GM18873 (cell line): ENCODE measurements around the gene YY1.
"Not testable (repeated sequence)": the region's sequence is repeated elsewhere in the genome, so short reads cannot be mapped to it uniquely, and the experiment has no call there.

Experiments
- ATAC-seq: cut with Tn5 transposase; IDR thresholded peaks from one replicate; pipeline ENCODE4 v1.9.1; 2021; ENCODE audit warnings: mild to moderate bottlenecking, moderate library complexity, moderate number of reproducible peaks; ENCODE audit not compliant: unreplicated experiment, low FRiP score

Gene YY1

DNA sequence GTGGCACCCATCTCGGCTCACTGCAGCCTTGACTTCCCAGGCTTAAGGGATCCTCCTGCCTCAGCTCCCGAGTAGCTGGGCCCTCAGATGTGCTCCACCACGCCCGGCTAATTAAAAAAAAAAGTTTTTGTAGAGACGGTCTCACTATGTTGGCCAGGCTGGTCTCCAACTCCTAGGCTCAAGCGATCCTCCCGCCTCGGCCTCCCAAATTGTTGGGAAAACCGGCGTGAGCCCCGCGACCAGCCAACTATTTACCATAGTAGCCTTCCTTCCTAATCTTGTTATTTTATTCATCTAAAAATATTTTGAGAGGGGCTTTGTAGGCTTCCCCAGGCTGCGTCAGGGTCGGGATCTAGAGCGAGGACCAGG is 25.4 kb upstream of the YY1 start:
- no peak for ATAC-seq

DNA sequence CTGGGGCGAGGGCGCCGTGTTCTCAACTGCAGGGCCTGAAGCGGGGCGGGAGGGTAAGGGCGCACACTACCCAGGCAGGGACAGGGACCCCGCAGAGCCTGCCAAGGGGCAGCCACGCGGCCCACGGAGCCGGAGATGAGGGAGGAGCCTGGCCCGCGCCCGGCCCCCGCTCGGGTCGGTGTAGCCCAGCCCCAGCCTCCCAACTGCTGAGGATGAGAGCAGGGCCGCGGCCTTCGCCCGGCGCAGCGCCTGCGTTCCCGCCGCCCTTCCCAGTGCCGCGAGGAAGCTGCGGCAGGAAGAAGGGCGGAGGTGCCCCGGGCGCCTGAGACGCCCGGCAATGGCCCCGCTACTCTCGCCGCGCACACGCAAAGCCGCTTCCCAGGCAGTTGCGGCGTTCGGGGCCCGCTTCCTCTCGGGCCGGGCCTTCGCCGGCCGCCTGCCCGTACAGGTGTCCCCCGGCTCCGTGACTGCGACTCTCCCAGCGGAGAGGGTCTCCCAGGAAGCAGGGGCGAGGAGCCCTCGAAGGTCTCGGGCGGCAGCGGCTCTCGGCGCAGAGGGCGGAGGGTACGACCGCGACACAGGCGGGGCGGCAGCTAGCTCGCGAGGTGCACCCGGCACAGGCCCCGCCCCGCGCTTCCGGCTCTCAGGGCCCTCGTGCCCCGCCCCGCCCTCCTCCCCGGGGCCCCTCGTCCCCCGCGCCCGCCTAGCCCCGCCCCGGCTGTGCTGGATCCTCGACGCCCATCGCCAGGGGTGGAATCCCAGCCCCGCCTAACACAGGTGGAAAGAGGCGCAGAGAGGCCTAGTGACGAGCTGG is 24.8 kb upstream of the YY1 start:
- peak; percentile 90 for ATAC-seq

- no peak for ATAC-seq
Measured at GRCh38 chr14:100214770-100215083, 24.2 kb upstream of the YY1 start.

GRCh38 chr14:100215330-100215885 is 23.5 kb upstream of the YY1 start:
- no peak for ATAC-seq

GRCh38 chr14:100219126-100219785 is 19.7 kb upstream of the YY1 start:
- no peak for ATAC-seq

GRCh38 chr14:100221533-100222223 is 17.3 kb upstream of the YY1 start:
- peak; percentile 88 for ATAC-seq

DNA sequence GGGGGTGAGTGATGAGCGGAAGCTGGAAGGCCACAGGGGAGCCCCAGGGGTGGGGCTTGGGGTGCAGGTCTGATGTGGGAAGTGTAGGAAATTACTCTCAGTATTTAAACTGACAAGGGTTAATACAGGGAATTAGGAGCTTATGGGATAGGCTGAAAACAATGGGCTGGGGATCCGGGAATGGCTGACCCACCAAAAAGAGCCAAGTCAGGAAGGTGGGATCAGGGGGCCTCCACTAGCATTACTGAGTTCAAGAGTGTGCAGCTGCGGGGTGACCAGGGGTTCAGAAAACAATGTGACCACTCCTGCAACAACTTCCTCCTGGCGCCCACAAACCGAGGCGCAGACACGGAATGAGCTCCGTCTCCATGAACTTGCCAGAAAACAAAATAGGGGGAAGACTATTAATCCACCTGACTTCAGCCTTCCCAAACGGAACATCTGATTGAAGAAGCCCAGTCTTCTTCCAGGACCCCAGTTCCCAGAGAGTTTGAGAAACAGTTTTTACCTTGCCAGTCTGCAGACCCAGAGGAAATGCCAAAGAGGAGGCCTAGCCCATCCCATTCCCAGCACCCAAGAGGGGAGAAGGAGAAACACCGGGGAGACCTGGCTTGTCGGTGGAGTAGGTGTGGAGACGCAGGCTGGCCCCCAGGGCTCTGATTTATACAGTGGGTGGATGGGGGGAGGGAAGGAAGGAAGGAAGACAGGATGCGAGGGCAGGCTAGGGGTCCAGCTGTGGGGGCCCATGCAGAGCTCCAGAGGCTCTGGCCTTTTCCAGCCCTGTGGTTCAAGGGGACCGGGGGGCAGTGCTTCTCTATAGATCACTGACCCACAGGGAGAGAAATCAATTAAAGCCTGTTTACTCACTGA is 16.5 kb upstream of the YY1 start:
- ATAC-seq = no peak

- ATAC-seq = no peak
Measured at GRCh38 chr14:100223332-100224201, 15.4 kb upstream of the YY1 start.

DNA sequence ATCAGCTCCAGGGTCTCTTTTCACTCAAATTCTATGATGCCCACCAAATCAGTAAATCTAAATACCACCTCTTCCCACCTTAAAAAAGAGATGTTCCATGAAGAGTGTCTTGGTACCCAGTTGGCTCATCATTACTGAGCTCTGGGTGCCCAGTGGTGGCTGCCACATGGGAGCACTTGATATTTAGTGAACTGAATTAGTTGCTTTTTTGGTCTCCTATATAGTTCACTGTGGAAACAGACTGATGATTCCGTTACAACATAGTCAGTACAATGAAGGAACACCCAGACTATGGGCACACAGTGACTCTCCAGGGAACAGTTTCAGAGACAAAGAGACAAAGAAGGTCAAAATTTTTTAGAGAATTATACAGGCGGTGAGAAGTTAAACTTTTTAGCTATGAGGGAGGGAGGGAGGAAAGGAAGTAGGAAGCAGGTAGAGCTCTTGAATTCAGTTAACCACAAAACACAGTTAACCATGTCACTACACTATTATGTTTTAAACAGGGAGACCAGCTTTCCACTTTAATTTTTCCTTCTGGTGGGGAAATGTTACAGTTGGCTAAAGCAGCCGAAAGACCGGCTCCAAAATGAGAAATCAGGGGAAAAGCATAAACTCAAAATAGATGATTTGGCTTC is 14.6 kb upstream of the YY1 start:
- ATAC-seq = no peak

GRCh38 chr14:100225169-100225568 is 13.8 kb upstream of the YY1 start:
- no peak for ATAC-seq

DNA sequence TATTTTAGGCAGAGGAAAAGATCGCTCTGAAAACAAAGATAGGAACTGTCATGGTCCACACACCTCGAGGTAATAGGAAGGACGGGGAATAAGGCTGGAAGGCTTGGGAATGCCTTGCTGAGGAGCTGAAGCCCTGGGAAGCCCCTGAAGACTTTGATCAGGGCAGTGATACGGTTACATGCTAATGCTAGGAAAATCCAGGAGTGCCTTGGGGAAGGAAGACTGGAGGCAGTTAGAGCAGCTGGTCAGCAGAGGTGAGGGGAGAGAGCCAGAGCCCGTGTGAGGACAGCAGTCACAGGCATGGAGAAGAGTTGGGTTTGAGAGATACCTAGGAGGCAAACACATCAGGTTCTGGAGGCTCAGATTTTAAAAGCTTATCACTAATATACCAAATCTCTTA is 8.6 kb upstream of the YY1 start:
- no peak for ATAC-seq

GRCh38 chr14:100234511-100234910 is 4.4 kb upstream of the YY1 start:
- no peak for ATAC-seq

DNA sequence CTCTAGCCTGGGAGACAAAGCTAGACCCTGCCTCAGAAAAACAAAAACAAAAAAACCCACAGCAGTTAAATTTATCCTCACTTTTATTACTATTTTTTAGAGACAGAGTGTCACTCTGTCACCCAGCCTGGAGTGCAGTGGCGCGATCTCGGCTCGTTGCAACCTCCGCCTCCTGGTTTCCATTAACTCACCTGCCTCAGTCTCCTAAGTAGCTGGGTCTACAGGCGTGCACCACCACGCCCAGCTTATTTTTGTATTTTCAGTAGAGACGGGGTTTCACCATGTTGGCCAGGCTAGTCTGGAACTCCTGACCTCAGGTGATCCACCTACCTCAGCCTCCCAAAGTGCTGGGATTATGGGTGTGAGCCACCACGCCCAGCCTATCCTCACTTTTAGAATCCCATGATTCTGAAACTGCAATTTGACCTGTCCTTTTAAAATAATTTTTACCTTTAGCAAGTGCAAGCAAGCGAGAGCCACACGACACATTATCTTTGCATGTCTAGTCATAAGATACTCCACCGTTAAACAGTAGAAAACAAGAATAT is 2.6 kb upstream of the YY1 start:
- not testable (repeated sequence) for ATAC-seq

- no peak for ATAC-seq
Measured at GRCh38 chr14:100236881-100237280, 2.1 kb upstream of the YY1 start.

GRCh38 chr14:100237735-100238418 is 1.1 kb upstream of the YY1 start:
- peak; percentile 2 for ATAC-seq

DNA sequence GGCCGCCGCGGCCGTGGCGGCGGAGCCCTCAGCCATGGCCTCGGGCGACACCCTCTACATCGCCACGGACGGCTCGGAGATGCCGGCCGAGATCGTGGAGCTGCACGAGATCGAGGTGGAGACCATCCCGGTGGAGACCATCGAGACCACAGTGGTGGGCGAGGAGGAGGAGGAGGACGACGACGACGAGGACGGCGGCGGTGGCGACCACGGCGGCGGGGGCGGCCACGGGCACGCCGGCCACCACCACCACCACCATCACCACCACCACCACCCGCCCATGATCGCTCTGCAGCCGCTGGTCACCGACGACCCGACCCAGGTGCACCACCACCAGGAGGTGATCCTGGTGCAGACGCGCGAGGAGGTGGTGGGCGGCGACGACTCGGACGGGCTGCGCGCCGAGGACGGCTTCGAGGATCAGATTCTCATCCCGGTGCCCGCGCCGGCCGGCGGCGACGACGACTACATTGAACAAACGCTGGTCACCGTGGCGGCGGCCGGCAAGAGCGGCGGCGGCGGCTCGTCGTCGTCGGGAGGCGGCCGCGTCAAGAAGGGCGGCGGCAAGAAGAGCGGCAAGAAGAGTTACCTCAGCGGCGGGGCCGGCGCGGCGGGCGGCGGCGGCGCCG is 381 bp downstream of the YY1 start:
- ATAC-seq = no peak

DNA sequence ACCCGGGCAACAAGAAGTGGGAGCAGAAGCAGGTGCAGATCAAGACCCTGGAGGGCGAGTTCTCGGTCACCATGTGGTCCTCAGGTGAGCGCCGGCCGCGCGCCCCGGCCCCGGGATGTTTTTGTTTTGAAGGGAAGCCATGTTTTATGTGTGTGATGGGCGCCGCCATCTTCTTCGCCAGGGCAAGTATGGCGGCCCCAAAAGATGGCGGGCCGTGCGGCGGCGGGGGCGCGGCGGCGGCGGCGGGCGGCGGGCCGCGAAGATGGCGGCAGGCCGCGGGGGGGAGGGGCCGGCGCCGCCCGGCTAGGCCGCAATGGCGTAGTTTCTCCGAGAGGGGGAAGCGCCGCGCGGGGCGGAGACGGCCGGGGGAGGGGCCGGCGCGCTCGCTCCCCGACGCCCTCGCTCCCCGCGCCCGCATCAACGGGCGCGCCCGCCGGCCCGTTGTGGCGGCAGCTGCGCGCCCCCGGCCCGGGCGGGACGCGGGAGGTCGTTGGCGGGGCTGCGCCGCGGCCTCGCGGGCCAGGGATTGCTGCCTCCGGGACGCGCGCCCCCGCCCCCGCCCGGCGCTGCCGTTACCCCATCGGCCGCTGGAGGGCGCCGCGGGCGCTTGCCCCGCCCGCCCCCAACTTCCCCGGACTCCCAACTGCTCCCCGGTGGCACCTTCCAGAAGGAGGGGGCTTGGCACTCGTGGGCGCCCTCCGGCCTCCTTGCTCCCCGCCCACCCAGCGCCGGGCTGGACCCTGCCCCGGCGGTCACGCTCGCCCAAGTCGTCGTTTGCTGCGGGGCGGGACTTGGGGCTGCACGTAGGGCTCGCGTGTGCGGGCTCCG is 1.1 kb downstream of the YY1 start:
- peak; percentile 27 for ATAC-seq
